ENCODE results near the gene INSIG1.
A peak's percentile ranks its signal among the peaks of the same experiment; 100 is the strongest.

The INSIG1 gene

DNA sequence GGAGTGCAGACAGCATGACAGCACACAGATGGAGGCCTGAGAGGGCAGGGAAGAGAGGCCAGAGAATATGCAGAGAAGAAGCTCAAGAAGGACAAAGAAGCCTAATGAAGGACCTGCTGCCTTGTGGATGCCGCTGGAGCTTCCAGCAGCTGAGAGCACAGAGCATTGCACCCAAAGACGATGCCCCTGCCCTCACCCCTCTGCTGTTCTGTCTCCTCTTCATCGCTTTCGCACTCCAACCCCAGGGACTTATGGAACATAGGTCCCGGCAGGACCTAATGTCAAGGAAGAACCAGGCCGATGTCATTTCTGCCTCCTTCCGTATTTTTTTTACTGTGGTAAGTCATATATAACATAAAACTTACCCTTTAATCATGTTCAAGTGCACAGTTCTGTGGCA is 12.3 kb upstream of the INSIG1 start:
- DNase-seq (ENCODE audit: low read depth in 2 of 2) = no peak

- DNase-seq (ENCODE audit: low read depth in 2 of 2) = no peak
These were observed 11.8 kb upstream of the INSIG1 start for GRCh38 chr7:155285833-155286232.

DNA sequence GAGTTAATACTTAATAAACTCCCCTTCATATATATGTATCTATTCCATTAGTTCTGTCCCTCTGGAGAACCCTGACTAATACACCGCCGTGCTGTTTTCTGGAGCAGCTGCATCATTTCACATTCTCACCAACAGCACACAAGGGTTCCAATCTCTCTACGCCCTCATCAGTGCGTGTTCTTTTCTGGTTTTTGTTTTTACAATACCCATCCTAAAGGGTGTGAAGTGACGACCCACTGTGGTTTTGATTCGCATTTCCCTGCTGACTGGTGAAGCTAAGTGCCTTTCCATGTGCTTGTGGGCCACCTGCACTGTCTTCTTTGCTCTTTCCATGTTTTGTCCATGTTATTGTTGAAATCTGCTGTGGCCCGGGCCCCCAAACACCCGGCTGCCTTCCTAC is 11.0 kb upstream of the INSIG1 start:
- no peak for DNase-seq (ENCODE audit: low read depth in 2 of 2)

- DNase-seq (ENCODE audit: low read depth in 2 of 2) = no peak
These were observed 10.3 kb upstream of the INSIG1 start for GRCh38 chr7:155287284-155287935.

DNA sequence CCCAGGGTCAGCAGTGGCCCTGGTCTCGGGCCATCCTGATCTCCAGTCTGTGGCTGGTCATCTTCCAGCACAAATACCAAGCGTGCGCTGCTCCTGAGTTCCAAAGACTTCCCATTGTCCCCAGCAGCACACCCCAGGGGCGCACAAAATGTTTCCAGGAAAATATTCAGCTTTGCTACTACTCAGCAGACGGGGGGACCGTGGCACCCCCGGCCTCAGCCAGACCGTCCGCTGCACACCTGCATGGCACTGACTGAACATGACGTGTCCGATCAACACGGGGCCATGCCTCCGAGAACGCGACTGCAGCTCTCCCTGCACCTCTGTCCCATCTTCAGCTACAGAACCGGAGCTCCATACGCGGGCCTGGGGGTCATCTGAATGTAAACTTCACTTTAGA is 9.6 kb upstream of the INSIG1 start:
- DNase-seq (ENCODE audit: low read depth in 2 of 2) = no peak

- no peak for DNase-seq (ENCODE audit: low read depth in 2 of 2)
These were observed 8.6 kb upstream of the INSIG1 start for GRCh38 chr7:155289107-155289506.

DNA sequence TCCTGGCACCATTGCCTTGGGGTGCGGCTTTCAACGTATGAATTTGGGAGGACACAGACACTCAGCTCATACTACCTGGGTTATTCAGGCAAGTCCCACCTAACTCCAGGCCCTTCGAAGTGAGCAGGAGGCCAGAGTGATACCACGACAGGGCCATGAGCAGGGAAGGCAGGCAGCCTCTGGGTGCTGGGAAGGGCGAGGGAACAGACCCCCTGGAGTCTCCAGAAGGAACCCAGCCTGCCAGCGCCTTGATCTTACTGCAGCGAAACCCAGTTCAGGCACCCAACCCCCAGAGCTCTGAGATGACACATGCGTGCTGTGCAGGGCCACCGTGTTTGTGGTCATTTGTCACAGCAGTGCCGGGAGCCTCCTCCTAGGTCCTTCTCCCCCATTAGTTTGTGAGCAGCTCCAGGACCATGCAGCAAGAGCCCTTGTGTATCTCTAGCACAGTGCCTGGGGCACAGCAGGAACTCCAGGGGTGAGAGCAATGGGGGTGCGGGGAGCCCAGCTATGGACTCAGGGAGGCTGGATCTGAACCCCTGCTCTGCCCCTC is 7.7 kb upstream of the INSIG1 start:
- DNase-seq (ENCODE audit: low read depth in 2 of 2) = no peak

GRCh38 chr7:155291045-155291530 is 6.6 kb upstream of the INSIG1 start:
- no peak for DNase-seq (ENCODE audit: low read depth in 2 of 2)

GRCh38 chr7:155291729-155292128 is 5.9 kb upstream of the INSIG1 start:
- DNase-seq (ENCODE audit: low read depth in 2 of 2) = no peak

DNA sequence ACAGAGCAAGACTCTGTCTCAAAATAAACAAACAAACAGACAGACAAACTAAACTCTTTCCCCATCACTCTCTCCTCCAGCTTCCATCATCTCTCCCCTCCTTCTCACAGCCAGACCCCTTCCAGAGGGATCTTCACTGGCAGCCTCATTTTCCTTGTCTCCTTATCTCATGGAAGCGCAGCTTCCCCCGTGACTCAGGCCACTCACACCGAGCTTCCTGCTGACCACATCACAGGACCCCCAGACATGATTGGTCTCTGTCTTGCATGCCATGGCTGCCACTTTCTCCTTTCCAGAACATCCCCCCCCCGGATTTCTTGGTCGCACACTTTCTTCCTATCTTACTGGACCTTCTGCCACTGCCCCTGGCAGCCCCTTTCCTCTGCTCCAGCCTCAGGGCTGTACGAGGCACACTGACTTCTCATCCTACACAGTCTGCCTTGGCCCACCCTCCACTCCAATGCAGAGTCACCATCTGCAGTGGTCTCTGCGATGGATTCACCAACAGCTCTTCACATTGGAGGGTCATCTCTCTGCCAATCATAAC is 4.9 kb upstream of the INSIG1 start:
- DNase-seq (ENCODE audit: low read depth in 2 of 2) = no peak

DNA sequence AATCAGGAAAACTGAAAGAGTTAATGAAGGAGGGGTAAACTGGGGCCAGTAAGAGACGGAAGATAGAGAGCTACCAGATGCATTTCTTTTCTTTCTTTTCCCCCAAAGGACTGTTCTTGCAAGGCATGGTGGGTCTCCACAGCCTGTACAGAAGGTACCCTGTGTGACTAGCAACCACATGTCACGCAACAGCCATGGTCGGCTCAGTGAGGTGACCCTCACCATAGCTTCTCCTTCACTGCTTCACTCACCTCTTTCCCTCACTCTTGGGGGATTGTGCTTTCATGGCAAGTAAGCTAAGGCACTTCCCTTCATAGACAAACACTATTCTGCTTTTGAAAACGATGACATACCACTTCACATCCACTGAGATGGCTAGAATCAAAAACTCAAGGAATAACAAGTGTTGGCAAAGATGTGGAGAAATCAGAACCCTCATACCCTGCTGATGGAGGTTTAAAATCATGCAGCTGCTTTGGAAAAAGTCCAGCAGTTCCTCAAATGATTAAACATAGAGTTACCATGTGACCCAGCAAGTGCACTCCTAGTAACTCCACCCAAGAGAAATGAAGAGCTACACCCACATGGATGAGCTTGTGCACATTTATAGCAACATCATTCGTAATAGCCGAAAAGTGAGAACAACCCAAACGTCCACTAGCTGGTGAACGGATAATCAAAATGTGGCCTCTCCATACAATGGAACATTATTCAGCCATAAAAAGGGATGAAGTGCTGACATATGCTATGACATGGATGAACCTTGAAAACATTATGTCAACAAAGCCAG is 3.8 kb upstream of the INSIG1 start:
- DNase-seq (ENCODE audit: low read depth in 2 of 2) = no peak

GRCh38 chr7:155294511-155294778 is 3.2 kb upstream of the INSIG1 start:
- no peak for DNase-seq (ENCODE audit: low read depth in 2 of 2)

- DNase-seq (ENCODE audit: low read depth in 2 of 2) = no peak
These were observed 2.2 kb upstream of the INSIG1 start for GRCh38 chr7:155295511-155295910.

DNA sequence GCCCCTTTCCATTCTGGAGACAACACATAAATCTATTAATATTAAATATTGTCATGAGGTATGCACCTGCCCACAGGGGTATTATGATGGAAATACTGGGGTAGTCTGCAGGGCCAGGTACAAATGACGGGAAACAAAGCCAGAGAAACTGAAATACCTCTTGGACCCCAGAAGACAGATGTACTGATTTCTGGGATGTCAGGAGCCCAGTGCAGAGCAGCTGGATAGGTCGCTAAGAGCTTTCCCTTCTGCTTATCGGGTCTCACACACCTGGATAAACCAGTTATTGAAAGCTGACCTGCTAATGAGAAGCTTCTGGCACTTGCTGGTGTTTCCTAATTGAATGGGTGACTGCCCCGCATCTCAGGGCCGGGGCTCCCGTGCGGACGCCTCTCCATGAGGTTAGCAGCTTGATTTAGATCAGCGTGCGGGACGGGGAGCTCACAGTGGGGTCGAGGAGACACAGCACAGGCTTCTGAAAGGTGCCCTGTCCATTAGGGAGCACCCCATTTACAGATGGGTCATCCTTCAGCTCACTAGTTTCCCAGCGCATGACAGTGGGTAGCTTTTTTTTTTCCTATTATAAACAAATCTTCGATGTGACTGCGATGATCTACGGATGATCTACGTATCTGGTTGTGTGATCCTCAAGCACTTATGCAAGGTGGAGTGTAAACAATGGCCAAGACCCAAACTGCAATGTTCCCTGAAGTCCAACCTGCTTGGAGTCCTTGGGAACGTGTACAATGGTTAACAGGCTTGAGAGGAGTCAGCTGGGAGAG is 1.5 kb upstream of the INSIG1 start:
- no peak for DNase-seq (ENCODE audit: low read depth in 2 of 2)

GRCh38 chr7:155296788-155297516 is 726 bp upstream of the INSIG1 start:
- peak; percentile 72 to 80 for DNase-seq (ENCODE audit: low read depth in 2 of 2)

GRCh38 chr7:155298288-155298833 is 683 bp downstream of the INSIG1 start:
- peak in 1 of 2 donors; percentile 14 for DNase-seq (ENCODE audit: low read depth in 2 of 2)

- peak; percentile 92 to 94 for DNase-seq (ENCODE audit: low read depth in 2 of 2)
These were observed 1.3 kb downstream of the INSIG1 start for GRCh38 chr7:155298834-155299534.

- peak in 1 of 2 donors; percentile 8 for DNase-seq (ENCODE audit: low read depth in 2 of 2)
These were observed 2.0 kb downstream of the INSIG1 start for GRCh38 chr7:155299535-155300202.

- no peak for DNase-seq (ENCODE audit: low read depth in 2 of 2)
These were observed 3.2 kb downstream of the INSIG1 start for GRCh38 chr7:155300641-155301452.
